ENCODE results near the gene GDF9. TPM values are rescaled to one million over a fixed set of nuclear protein-coding genes. Genes with fewer than 3 reads are reported as not detected.

Gene GDF9
- total and polyA plus RNA-seq, 10 of the 15 experiments (the other 5 are each of a cell fraction or from before 2014, with no cell fraction given) = 0.11 to 1.5 (median 0.34) TPM

DNA sequence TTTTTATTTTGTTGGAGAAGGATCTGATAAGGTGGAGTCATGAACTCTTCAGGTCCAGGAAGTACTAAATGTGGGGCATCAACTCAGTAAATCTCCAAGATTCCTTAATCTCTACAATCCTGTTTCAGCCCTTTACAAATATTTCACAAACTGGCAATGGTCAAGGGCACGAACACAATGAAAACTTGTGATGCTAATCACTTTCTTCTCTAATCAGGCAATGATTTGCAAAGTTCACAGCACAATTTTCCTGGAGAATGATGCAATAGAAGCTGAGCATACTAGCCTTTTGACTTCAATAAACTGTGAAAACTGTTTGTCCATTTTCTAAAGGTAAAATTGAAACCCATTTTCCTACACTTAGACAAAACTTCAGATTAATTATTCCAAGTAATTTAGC lies 16.9 kb downstream of the GDF9 start:
- Histone ChIP-seq H3K79me2 (ENCODE audit: control insufficient read depth, insufficient read depth, low read length) (no peaks in the 10 kb centered on the region), H4K20me1 (ENCODE audit: control insufficient read depth, insufficient read depth) (no peaks in the 10 kb centered on the region), H3K9ac (ENCODE audit: control insufficient read depth, insufficient read depth, low read length) (no peak overlapping the region), H2AFZ (ENCODE audit: control insufficient read depth, low read depth, low read length) (no peak overlapping the region), H3K27ac (ENCODE audit: control insufficient read depth, insufficient read depth) (no peak overlapping the region), H3K9me3 (replicated peaks; ENCODE audit: control insufficient read depth, insufficient read depth, low read length) (no peaks in the 10 kb centered on the region), H3K4me3 (no peak overlapping the region), H3K36me3 (ENCODE audit: control insufficient read depth in 2 of 2, insufficient read depth in 2 of 2, low read length in 1 of 2) (no peaks in the 10 kb centered on the region), H3K4me2 (ENCODE audit: control insufficient read depth, insufficient read depth) (no peak overlapping the region), H3K4me1 (ENCODE audit: control insufficient read depth, insufficient read depth, low read length) (no peaks in the 10 kb centered on the region), H3K27me3 (replicated peaks in 1 of 2; ENCODE audit: control insufficient read depth in 2 of 2, insufficient read depth in 2 of 2, low read length in 1 of 2) (no peaks in the 10 kb centered on the region)
- in situ Hi-C loops (cut with MboI) (no loop called here), intact Hi-C loops (cut with micrococcal nuclease; ENCODE audit: unreplicated experiment) (no loop called here)
- CTCF ChIA-PET = interaction anchor here (0.9 to 1.3 kb wide), 6 partner anchors 9 to 323 kb away, joined by 3 to 5 read pairs (median 3); no protein-coding TSS in a partner anchor
- FAIRE-seq (peak; percentile 66), ATAC-seq (no peak), DNase-seq (ENCODE audit: low read depth, low spot score) (no peak)
- RAD21 ChIA-PET (ENCODE audit: unreplicated experiment) = no interaction called here
- 0% methylated on average over 1 of the region's 1 CpG for WGBS (ENCODE audit: insufficient coverage, insufficient replicate concordance, low lambda C conversion rate, missing lambda C conversion rate)
- no TSS peak for BruUV-seq (replicated peaks)
- POLR2A ChIA-PET = no interaction called here
- SMC1A ChIA-PET (ENCODE audit: uncharacterized antibody, unreplicated experiment) = interaction anchor here (1.5 to 1.9 kb wide), 2 partner anchors 14 to 17 kb away, joined by 5 read pairs; partner anchors contain the start of genes GDF9 and UQCRQ
- TF ChIP-seq STAT1 (conservative IDR thresholded peaks at IDR 0.05) (no peak), SMARCA5 (IDR thresholded peaks at IDR 0.05) (no peak), RUNX3 (IDR thresholded peaks at IDR 0.05; ENCODE audit: low read length) (no peak), POLR2AphosphoS2 (IDR thresholded peaks at IDR 0.05; ENCODE audit: low read depth, low read length) (no peak), NR2F1 (conservative IDR thresholded peaks at IDR 0.05) (no peak), BCL11A (IDR thresholded peaks at IDR 0.05; ENCODE audit: low read depth, low read length) (no peak), FOXM1 (IDR thresholded peaks at IDR 0.05; ENCODE audit: low read depth, low read length) (no peak), NFXL1 (IDR thresholded peaks at IDR 0.05; ENCODE audit: borderline replicate concordance) (no peak)
- TF ChIP-seq, protein P1, sequence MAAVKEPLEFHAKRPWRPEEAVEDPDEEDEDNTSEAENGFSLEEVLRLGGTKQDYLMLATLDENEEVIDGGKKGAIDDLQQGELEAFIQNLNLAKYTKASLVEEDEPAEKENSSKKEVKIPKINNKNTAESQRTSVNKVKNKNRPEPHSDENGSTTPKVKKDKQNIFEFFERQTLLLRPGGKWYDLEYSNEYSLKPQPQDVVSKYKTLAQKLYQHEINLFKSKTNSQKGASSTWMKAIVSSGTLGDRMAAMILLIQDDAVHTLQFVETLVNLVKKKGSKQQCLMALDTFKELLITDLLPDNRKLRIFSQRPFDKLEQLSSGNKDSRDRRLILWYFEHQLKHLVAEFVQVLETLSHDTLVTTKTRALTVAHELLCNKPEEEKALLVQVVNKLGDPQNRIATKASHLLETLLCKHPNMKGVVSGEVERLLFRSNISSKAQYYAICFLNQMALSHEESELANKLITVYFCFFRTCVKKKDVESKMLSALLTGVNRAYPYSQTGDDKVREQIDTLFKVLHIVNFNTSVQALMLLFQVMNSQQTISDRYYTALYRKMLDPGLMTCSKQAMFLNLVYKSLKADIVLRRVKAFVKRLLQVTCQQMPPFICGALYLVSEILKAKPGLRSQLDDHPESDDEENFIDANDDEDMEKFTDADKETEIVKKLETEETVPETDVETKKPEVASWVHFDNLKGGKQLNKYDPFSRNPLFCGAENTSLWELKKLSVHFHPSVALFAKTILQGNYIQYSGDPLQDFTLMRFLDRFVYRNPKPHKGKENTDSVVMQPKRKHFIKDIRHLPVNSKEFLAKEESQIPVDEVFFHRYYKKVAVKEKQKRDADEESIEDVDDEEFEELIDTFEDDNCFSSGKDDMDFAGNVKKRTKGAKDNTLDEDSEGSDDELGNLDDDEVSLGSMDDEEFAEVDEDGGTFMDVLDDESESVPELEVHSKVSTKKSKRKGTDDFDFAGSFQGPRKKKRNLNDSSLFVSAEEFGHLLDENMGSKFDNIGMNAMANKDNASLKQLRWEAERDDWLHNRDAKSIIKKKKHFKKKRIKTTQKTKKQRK (IDR thresholded peaks at IDR 0.05; ENCODE audit: low read depth, low read length) = no peak
- TF ChIP-seq, protein P2, sequence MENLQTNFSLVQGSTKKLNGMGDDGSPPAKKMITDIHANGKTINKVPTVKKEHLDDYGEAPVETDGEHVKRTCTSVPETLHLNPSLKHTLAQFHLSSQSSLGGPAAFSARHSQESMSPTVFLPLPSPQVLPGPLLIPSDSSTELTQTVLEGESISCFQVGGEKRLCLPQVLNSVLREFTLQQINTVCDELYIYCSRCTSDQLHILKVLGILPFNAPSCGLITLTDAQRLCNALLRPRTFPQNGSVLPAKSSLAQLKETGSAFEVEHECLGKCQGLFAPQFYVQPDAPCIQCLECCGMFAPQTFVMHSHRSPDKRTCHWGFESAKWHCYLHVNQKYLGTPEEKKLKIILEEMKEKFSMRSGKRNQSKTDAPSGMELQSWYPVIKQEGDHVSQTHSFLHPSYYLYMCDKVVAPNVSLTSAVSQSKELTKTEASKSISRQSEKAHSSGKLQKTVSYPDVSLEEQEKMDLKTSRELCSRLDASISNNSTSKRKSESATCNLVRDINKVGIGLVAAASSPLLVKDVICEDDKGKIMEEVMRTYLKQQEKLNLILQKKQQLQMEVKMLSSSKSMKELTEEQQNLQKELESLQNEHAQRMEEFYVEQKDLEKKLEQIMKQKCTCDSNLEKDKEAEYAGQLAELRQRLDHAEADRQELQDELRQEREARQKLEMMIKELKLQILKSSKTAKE (IDR thresholded peaks at IDR 0.05; ENCODE audit: low read depth, poor library complexity, severe bottlenecking) = no peak
- TF ChIP-seq, protein P3, sequence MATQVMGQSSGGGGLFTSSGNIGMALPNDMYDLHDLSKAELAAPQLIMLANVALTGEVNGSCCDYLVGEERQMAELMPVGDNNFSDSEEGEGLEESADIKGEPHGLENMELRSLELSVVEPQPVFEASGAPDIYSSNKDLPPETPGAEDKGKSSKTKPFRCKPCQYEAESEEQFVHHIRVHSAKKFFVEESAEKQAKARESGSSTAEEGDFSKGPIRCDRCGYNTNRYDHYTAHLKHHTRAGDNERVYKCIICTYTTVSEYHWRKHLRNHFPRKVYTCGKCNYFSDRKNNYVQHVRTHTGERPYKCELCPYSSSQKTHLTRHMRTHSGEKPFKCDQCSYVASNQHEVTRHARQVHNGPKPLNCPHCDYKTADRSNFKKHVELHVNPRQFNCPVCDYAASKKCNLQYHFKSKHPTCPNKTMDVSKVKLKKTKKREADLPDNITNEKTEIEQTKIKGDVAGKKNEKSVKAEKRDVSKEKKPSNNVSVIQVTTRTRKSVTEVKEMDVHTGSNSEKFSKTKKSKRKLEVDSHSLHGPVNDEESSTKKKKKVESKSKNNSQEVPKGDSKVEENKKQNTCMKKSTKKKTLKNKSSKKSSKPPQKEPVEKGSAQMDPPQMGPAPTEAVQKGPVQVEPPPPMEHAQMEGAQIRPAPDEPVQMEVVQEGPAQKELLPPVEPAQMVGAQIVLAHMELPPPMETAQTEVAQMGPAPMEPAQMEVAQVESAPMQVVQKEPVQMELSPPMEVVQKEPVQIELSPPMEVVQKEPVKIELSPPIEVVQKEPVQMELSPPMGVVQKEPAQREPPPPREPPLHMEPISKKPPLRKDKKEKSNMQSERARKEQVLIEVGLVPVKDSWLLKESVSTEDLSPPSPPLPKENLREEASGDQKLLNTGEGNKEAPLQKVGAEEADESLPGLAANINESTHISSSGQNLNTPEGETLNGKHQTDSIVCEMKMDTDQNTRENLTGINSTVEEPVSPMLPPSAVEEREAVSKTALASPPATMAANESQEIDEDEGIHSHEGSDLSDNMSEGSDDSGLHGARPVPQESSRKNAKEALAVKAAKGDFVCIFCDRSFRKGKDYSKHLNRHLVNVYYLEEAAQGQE (IDR thresholded peaks at IDR 0.05; ENCODE audit: low read depth, low read length) = no peak
- TF ChIP-seq, protein P4, sequence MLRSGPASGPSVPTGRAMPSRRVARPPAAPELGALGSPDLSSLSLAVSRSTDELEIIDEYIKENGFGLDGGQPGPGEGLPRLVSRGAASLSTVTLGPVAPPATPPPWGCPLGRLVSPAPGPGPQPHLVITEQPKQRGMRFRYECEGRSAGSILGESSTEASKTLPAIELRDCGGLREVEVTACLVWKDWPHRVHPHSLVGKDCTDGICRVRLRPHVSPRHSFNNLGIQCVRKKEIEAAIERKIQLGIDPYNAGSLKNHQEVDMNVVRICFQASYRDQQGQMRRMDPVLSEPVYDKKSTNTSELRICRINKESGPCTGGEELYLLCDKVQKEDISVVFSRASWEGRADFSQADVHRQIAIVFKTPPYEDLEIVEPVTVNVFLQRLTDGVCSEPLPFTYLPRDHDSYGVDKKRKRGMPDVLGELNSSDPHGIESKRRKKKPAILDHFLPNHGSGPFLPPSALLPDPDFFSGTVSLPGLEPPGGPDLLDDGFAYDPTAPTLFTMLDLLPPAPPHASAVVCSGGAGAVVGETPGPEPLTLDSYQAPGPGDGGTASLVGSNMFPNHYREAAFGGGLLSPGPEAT (IDR thresholded peaks at IDR 0.05; ENCODE audit: low read depth) = no peak
- TF ChIP-seq, protein P5, sequence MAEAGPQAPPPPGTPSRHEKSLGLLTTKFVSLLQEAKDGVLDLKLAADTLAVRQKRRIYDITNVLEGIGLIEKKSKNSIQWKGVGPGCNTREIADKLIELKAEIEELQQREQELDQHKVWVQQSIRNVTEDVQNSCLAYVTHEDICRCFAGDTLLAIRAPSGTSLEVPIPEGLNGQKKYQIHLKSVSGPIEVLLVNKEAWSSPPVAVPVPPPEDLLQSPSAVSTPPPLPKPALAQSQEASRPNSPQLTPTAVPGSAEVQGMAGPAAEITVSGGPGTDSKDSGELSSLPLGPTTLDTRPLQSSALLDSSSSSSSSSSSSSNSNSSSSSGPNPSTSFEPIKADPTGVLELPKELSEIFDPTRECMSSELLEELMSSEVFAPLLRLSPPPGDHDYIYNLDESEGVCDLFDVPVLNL (IDR thresholded peaks at IDR 0.05; ENCODE audit: low read depth, low read length) = no peak

Data from GM12878 (cell line).